ENCODE data around the gene MAD2L2.

The MAD2L2 gene

DNA sequence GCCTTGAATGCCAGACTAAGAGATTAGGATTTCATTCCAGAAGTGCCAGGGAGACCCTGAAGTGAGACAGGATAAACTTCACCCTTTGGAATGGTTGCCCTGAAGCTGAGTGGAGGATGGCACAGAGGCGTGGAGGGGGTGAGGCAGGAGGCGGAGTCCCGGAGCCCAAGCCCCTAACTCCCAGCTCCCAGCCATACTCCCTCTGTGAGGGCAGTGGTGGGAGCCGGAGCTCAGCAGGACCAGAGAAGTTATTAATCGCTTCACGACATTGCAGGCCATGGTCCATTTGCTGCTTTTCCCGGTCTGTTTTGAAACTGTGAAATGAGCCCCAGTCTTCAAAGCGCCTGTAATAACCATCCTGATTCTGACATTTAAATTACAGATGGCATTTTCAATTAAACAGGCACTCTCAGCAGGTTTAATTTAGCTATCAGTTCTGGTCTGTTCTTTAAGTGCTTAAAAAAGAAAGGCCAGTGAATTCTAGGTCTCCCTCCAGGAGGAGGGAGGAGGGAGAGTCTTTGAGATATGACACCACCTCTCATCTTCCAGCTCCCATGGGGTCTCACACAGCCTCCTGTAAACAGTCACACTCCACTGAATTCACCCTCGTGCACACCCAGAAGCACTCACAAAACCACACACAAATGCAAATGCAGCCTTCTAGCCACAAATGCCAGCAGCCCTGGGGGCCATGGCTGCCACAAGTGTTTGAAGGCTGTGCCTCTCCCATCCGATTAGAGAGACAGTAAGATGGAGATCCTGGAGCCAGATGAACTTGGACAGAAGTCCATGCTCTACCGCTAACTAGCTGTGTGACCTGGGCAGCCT, 46.4 kb downstream of the MAD2L2 start:
- Histone ChIP-seq H2AFZ (ENCODE audit: low read depth, low read length) (no peak overlapping the region), H3K9ac (ENCODE audit: low read length) (no peak overlapping the region)
- TF ChIP-seq, protein P1, sequence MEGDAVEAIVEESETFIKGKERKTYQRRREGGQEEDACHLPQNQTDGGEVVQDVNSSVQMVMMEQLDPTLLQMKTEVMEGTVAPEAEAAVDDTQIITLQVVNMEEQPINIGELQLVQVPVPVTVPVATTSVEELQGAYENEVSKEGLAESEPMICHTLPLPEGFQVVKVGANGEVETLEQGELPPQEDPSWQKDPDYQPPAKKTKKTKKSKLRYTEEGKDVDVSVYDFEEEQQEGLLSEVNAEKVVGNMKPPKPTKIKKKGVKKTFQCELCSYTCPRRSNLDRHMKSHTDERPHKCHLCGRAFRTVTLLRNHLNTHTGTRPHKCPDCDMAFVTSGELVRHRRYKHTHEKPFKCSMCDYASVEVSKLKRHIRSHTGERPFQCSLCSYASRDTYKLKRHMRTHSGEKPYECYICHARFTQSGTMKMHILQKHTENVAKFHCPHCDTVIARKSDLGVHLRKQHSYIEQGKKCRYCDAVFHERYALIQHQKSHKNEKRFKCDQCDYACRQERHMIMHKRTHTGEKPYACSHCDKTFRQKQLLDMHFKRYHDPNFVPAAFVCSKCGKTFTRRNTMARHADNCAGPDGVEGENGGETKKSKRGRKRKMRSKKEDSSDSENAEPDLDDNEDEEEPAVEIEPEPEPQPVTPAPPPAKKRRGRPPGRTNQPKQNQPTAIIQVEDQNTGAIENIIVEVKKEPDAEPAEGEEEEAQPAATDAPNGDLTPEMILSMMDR (IDR thresholded peaks at IDR 0.05; ENCODE audit: low read depth, low read length): no peak
- no peak for TF ChIP-seq EZH2phosphoT487 (IDR thresholded peaks at IDR 0.05; ENCODE audit: low read depth)

DNA sequence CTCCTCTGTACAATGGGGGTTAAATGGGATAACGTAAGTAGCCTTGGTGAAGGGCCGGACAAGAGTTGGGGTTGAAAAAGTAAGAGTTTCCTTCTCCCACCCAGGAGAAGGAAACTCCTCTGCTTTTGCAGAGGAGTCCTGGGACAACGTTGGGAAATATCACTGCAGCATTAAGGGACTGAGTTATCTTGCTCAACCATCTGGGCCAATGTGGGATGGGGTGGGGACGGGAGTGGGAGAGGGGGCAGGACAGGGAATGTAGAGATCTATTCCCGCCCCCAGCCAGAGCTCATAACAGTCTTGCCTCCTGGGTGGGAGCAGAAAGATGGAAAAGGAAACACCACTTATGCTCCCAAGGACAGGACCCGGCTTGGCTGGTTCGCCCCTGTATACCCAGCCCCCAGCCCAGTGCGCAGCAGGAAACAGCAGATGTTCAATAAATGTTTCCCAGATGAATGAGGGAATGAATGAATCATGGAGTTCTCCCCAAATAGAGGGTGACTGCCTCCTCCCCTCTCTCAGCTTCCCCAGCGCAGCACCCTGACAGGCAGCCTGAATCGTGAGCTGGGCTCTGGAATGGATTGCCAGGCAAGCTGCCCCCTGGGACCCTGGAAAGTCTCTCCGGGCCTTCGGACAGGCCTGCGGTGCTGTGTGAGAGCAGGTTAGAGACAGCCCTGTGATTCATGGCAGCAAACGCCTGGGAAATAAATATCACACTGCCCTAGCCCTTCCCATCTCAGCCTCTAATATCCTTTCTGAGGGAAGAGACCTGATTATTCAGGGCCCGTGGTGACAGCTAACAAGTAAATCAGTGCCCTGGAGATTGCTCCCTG, 51.5 kb downstream of the MAD2L2 start:
- H3K4me2 ChIP-seq (ENCODE audit: low read length): no peak overlapping the region
- H3K4me3 ChIP-seq (ENCODE audit: low read length): no peak overlapping the region
- H3K79me2 ChIP-seq (ENCODE audit: low read length): no peaks in the 10 kb centered on the region
- H3K27me3 ChIP-seq (ENCODE audit: low read depth, low read length): no peaks in the 10 kb centered on the region; the same call in 1 of the 2 replicates
- no peak overlapping the region for H3K27ac ChIP-seq (ENCODE audit: low read length)
- TF ChIP-seq EZH2phosphoT487 (IDR thresholded peaks at IDR 0.05; ENCODE audit: low read depth): no peak
- TF ChIP-seq, protein P1 (IDR thresholded peaks at IDR 0.05; ENCODE audit: low read depth, low read length): no peak
- no peaks in the 10 kb centered on the region for H3K36me3 ChIP-seq (replicated peaks; ENCODE audit: low read depth, low read length)
- H2AFZ ChIP-seq (ENCODE audit: low read depth, low read length): no peak overlapping the region
- no peaks in the 10 kb centered on the region for H3K9me3 ChIP-seq (ENCODE audit: insufficient read depth, low read length)
- no peak overlapping the region for H3K9ac ChIP-seq (ENCODE audit: low read length)
- H3K4me1 ChIP-seq (ENCODE audit: low read length): no peaks in the 10 kb centered on the region
- no peaks in the 10 kb centered on the region for H4K20me1 ChIP-seq (ENCODE audit: insufficient read depth, low read length)

More for the DNA sequence above, 46.4 kb downstream of the MAD2L2 start:
- H3K9me3 ChIP-seq (ENCODE audit: insufficient read depth, low read length): no peaks in the 10 kb centered on the region
- no peaks in the 10 kb centered on the region for H3K36me3 ChIP-seq (replicated peaks; ENCODE audit: low read depth, low read length)
- H3K27me3 ChIP-seq (ENCODE audit: low read depth, low read length): no peaks in the 10 kb centered on the region; the same call in 1 of the 2 replicates
- H3K4me1 ChIP-seq (ENCODE audit: low read length): no peaks in the 10 kb centered on the region
- H4K20me1 ChIP-seq (ENCODE audit: insufficient read depth, low read length): no peaks in the 10 kb centered on the region
- no peak overlapping the region for H3K4me3 ChIP-seq (ENCODE audit: low read length)
- no peaks in the 10 kb centered on the region for H3K79me2 ChIP-seq (ENCODE audit: low read length)
- H3K4me2 ChIP-seq (ENCODE audit: low read length): no peak overlapping the region
- H3K27ac ChIP-seq (ENCODE audit: low read length): no peak overlapping the region

DNA sequence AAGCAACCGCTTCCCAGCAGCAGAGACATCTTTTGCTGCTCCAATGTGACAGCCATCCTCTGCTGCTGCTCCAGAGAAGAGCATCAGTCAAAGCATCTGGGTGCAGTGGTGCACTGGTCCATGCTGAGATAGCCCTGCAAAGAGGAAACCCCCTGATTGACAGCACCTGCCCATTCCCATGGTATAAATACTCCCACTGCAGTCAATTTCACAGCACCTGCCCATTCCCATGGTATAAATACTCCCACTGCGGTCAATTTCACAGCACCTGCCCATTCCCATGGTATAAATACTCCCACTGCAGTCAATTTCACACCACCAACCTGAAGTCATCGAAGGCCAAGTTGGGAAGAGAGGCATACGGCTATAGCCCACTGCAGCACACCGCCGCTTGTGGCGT, 52.2 kb downstream of the MAD2L2 start:
- H3K4me1 ChIP-seq (ENCODE audit: low read length): no peaks in the 10 kb centered on the region
- H3K27ac ChIP-seq (ENCODE audit: low read length): no peak overlapping the region
- TF ChIP-seq, protein P1 (IDR thresholded peaks at IDR 0.05; ENCODE audit: low read depth, low read length): no peak
- no peak for TF ChIP-seq EZH2phosphoT487 (IDR thresholded peaks at IDR 0.05; ENCODE audit: low read depth)
- H3K4me2 ChIP-seq (ENCODE audit: low read length): no peak overlapping the region
- H3K36me3 ChIP-seq (replicated peaks; ENCODE audit: low read depth, low read length): no peaks in the 10 kb centered on the region
- no peaks in the 10 kb centered on the region for H4K20me1 ChIP-seq (ENCODE audit: insufficient read depth, low read length)
- H3K9me3 ChIP-seq (ENCODE audit: insufficient read depth, low read length): no peaks in the 10 kb centered on the region
- H3K27me3 ChIP-seq (ENCODE audit: low read depth, low read length): no peaks in the 10 kb centered on the region; the same call in 1 of the 2 replicates
- H3K4me3 ChIP-seq (ENCODE audit: low read length): no peak overlapping the region
- H2AFZ ChIP-seq (ENCODE audit: low read depth, low read length): no peak overlapping the region
- H3K79me2 ChIP-seq (ENCODE audit: low read length): no peaks in the 10 kb centered on the region
- no peak overlapping the region for H3K9ac ChIP-seq (ENCODE audit: low read length)

DNA sequence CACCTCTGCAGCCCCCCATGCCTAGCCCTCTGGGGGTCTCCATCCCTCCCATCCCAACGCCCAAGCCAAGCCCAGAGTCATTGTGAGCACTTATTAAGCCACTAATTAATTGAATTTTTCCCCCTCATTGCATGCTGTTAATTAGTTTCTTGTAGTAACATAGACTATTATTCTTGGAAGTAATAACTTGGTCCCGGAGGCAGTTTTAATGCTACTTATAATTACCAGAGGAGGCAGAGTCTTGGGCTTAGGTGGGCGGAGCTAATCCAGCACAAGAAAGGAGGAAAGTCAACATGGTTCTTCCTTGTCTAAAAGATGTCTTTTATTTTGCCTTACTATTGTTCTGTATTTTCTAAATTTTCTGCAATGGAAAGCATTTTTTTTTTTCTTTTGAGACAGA, 54.4 kb downstream of the MAD2L2 start:
- TF ChIP-seq, protein P1 (IDR thresholded peaks at IDR 0.05; ENCODE audit: low read depth, low read length): no peak
- no peak for TF ChIP-seq EZH2phosphoT487 (IDR thresholded peaks at IDR 0.05; ENCODE audit: low read depth)
- no peaks in the 10 kb centered on the region for H3K36me3 ChIP-seq (replicated peaks; ENCODE audit: low read depth, low read length)
- H3K27me3 ChIP-seq (ENCODE audit: low read depth, low read length): no peaks in the 10 kb centered on the region; the same call in 1 of the 2 replicates
- H3K9ac ChIP-seq (ENCODE audit: low read length): no peak overlapping the region
- H3K79me2 ChIP-seq (ENCODE audit: low read length): no peaks in the 10 kb centered on the region
- H3K4me2 ChIP-seq (ENCODE audit: low read length): no peak overlapping the region
- no peak overlapping the region for H3K27ac ChIP-seq (ENCODE audit: low read length)
- H3K4me1 ChIP-seq (ENCODE audit: low read length): no peaks in the 10 kb centered on the region
- H3K4me3 ChIP-seq (ENCODE audit: low read length): no peak overlapping the region
- no peaks in the 10 kb centered on the region for H4K20me1 ChIP-seq (ENCODE audit: insufficient read depth, low read length)
- no peak overlapping the region for H2AFZ ChIP-seq (ENCODE audit: low read depth, low read length)
- H3K9me3 ChIP-seq (ENCODE audit: insufficient read depth, low read length): no peaks in the 10 kb centered on the region

Measured in OCI-LY3 (cell line).